SK-N-SH (cell line): ENCODE measurements around the gene DNAJB9.

ENCODE experiments used
- CHD2 ChIP-seq: fragments of 150-350 bp; IDR thresholded peaks from 2 replicates; pipeline ENCODE4 v1.6.1; 2018; ENCODE audit warnings: low read length; ENCODE audit not compliant: partially characterized antibody
- EP300 ChIP-seq, 2 experiments: IDR thresholded peaks; 2 replicates each; pipeline versions ENCODE4 v1.4.0 to v1.6.1; 2012; ENCODE audit warnings: borderline replicate concordance in 1 of 2, low read depth in 1 of 2, low read length in 1 of 2
- MAX ChIP-seq: IDR thresholded peaks from 2 replicates; pipeline ENCODE4 v1.4.0; 2012; ENCODE audit warnings: low read depth
- MXI1 ChIP-seq: IDR thresholded peaks from 2 replicates; pipeline ENCODE4 v1.6.1; 2012; ENCODE audit warnings: mild to moderate bottlenecking, low read depth, low read length, improper control_type of control experiment
- RAD21 ChIP-seq: IDR thresholded peaks from 2 replicates; pipeline ENCODE4 v1.6.1; 2012; ENCODE audit warnings: mild to moderate bottlenecking, low read length
- RFX5 ChIP-seq: IDR thresholded peaks from 2 replicates; pipeline ENCODE4 v1.6.1; 2012; ENCODE audit warnings: mild to moderate bottlenecking, improper control_type of control experiment, low read length
- SMC3 ChIP-seq: IDR thresholded peaks from 2 replicates; pipeline ENCODE4 v1.6.1; 2012; ENCODE audit warnings: low read depth, low read length, improper control_type of control experiment
- TAF1 ChIP-seq: IDR thresholded peaks from 2 replicates; pipeline ENCODE4 v1.6.1; 2012; ENCODE audit warnings: low read depth, mild to moderate bottlenecking, low read length, moderate library complexity, borderline replicate concordance
- TCF12 ChIP-seq: IDR thresholded peaks from 2 replicates; pipeline ENCODE4 v1.4.0; 2012
- YY1 ChIP-seq: IDR thresholded peaks from 2 replicates; pipeline ENCODE4 v1.4.0; 2012; ENCODE audit warnings: low read depth, mild to moderate bottlenecking
- ZBTB33 ChIP-seq: IDR thresholded peaks from 2 replicates; pipeline ENCODE4 v1.4.0; 2012; ENCODE audit warnings: low read depth, borderline replicate concordance
- TF ChIP-seq, protein P1 (sequence below): fragments of 200-600 bp; sonication (generic); IDR thresholded peaks from 2 replicates; pipeline ENCODE4 v1.6.1; 2017; ENCODE audit warnings: antibody characterized with exemption, mild to moderate bottlenecking, moderate library complexity

DNA sequence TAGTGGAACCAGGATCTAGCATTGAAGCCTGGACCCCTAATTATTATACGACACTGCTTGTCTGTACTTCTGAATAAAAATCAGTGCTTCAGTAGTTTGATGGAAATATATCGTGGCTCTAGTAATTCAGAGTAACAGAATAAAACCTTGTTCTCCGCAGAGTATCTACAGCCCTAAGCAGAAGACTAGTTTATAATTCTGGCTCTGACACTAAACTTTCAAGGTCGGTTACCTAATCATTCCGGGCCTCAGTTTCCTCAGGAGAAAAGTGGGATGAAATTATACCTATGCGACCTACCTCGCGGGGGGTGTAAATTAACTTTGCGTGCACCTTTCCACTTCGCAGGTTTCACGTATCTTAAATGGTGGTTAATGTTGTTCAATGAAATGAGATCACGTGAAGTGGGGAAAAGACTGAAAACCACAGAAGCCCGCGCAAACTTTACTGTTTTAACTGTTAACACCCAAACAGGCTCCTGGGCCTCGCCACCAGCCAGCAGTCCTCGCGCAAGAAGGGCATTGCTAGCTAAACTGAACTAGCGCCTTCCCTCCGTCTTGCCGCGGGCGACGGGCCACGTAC is 783 bp upstream of the DNAJB9 start:
- TF ChIP-seq SMC3, result no peak
- TF ChIP-seq CHD2, result peak; percentile 14
- TF ChIP-seq MAX, result no peak
- no peak for TF ChIP-seq TCF12
- TF ChIP-seq, protein P1, sequence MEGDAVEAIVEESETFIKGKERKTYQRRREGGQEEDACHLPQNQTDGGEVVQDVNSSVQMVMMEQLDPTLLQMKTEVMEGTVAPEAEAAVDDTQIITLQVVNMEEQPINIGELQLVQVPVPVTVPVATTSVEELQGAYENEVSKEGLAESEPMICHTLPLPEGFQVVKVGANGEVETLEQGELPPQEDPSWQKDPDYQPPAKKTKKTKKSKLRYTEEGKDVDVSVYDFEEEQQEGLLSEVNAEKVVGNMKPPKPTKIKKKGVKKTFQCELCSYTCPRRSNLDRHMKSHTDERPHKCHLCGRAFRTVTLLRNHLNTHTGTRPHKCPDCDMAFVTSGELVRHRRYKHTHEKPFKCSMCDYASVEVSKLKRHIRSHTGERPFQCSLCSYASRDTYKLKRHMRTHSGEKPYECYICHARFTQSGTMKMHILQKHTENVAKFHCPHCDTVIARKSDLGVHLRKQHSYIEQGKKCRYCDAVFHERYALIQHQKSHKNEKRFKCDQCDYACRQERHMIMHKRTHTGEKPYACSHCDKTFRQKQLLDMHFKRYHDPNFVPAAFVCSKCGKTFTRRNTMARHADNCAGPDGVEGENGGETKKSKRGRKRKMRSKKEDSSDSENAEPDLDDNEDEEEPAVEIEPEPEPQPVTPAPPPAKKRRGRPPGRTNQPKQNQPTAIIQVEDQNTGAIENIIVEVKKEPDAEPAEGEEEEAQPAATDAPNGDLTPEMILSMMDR, result no peak
- TF ChIP-seq RAD21, result no peak
- no peak for TF ChIP-seq YY1
- TF ChIP-seq ZBTB33, result no peak
- no peak for TF ChIP-seq RFX5
- TF ChIP-seq EP300 (IDR thresholded peaks at IDR 0.05; ENCODE audit: borderline replicate concordance in 1 of 2, low read depth in 1 of 2, low read length in 1 of 2), result no peak
- TF ChIP-seq MXI1, result no peak
- TF ChIP-seq TAF1, result no peak
